Psoas muscle (tissue), 8 donors: ENCODE data around the gene RETSAT. TPM values are rescaled to one million over a fixed set of nuclear protein-coding genes. Genes with fewer than 3 reads are reported as not detected.

Experiments used
- ATAC-seq, 4 donors: fragments of 200-7000 bp; cut with Tn5 transposase; one replicate each; pipeline ENCODE4 v1.9.1; 2020; ENCODE audit warnings: moderate library complexity in 3 of 4, mild to moderate bottlenecking in 2 of 4
- DNase-seq, 2 donors: peaks; one replicate each; pipeline ENCODE4 v3.0.0-alpha.2; 2020
- H3K27ac ChIP-seq: fragments of 200-600 bp; one replicate; pipeline ENCODE4 v1.8.0; 2022
- H3K27me3 ChIP-seq, 3 donors: fragments of 200-600 bp in 1 of 3; one replicate each; pipeline versions ENCODE4 v1.6.1 to v1.8.0; 2013 to 2022; ENCODE audit warnings: low read length in 2 of 3, mild to moderate bottlenecking in 2 of 3, moderate library complexity in 1 of 3; ENCODE audit not compliant: insufficient read depth in 3 of 3
- H3K36me3 ChIP-seq, 2 donors: fragments of 200-600 bp in 1 of 2; one replicate each; pipeline versions ENCODE4 v1.6.1 to v1.8.0; 2013 to 2022; ENCODE audit warnings: low read depth in 1 of 2, mild to moderate bottlenecking in 1 of 2, moderate library complexity in 1 of 2; ENCODE audit not compliant: insufficient read depth in 1 of 2
- H3K4me1 ChIP-seq: fragments of 200-600 bp; one replicate; pipeline ENCODE4 v1.8.0; 2022
- H3K4me3 ChIP-seq: fragments of 200-600 bp; one replicate; pipeline ENCODE4 v1.8.0; 2022; ENCODE audit warnings: mild to moderate bottlenecking
- H3K9me3 ChIP-seq: fragments of 200-600 bp; one replicate; pipeline ENCODE4 v1.8.0; 2022
- CTCF ChIP-seq: fragments of 200-600 bp; IDR thresholded peaks from one replicate; pipeline ENCODE4 v1.8.0; 2022; ENCODE audit warnings: antibody characterized with exemption
- WGBS, 3 donors: extraction: QIAGEN DNeasy Blood & Tissue Kit; methylation state at CpG; one replicate each; pipeline versions ENCODE4 v1.1.6 to v1.1.7; 2013; 5-methylcytosine and 5-hydroxymethylcytosine counted together
- intact Hi-C, 2 donors: fragments of 100-400 bp; cut with DNase I; formaldehyde crosslinking; loops; one replicate each; pipeline versions ENCODE4 v1.11.0 to v1.14.2; 2022
- polyA plus RNA-seq, 3 donors: library from polyadenylated mRNA; stranded (reverse); fragments of 200-250 nt; gene quantifications; one replicate each; pipeline ENCODE4 v1.2.3, GENCODE V29; 2013
- total RNA-seq, 4 donors: library from RNA; stranded (reverse); fragmentation: NEBNext Ultra II Directional in 2 of 4; extraction: Animal tissue kit (Norgen Biotek cat#: 25700) in 2 of 4; gene quantifications; one replicate each; pipeline versions ENCODE4 v1.2.1 to v1.2.4, GENCODE V29; 2021 to 2023
- donor health status: healthy with polysubstance abuse.
- donor health status: DM: no; HTN: no; CAD: no; lungs with moderate emphysema.
- donor health status: Bipolar disorder and iron deficiency.
- donor health status: healthy.
- donor health status: DM: yes; HTN: yes; CAD: no.
- donor health status: DM: no; HTN: no; CAD: no.
- donor health status: DM: no; HTN: no; CAD: no.
- donor health status: DM: yes; HTN: yes; CAD: no.

Gene RETSAT
- total and polyA plus RNA-seq, 7 donors = 28.3 to 115 (median 45.6) TPM

- no peak for TF ChIP-seq CTCF
- H3K4me3 ChIP-seq = no peak overlapping the region
- no peaks in the 10 kb centered on the region for H3K9me3 ChIP-seq
- DNase-seq (peak in 1 of 2 donors; percentile 11), ATAC-seq (no peak)
- H3K27me3 ChIP-seq = no peaks in the 10 kb centered on the region
- no peak overlapping the region for H3K27ac ChIP-seq
- intact Hi-C loops = no loop called here
- H3K4me1 ChIP-seq = no peaks in the 10 kb centered on the region
- WGBS, 3 donors = 88 to 94% (median 91%) methylated on average over 11 of the region's 11 CpGs
- H3K36me3 ChIP-seq = peaks cover 4 to 86% of the 10 kb centered on the region in 2 donors
Measured at GRCh38 chr2:85377083-85377482, 22.8 kb upstream of the RETSAT start.

GRCh38 chr2:85376291-85377065, 22.1 kb upstream of the RETSAT start:
- no peaks in the 10 kb centered on the region for H3K27me3 ChIP-seq
- intact Hi-C loops = no loop called here
- no peak for ATAC-seq

GRCh38 chr2:85371045-85371444, 16.7 kb upstream of the RETSAT start:
- H3K27ac ChIP-seq = no peak overlapping the region
- ATAC-seq = peak; percentile 30 to 57 (median 35)

More at GRCh38 chr2:85376291-85377065, 22.1 kb upstream of the RETSAT start:
- H3K36me3 ChIP-seq = peaks cover 4 to 92% of the 10 kb centered on the region in 2 donors
- H3K4me3 ChIP-seq = no peak overlapping the region
- TF ChIP-seq CTCF = no peak
- 94% methylated on average over 5 of the region's 5 CpGs for WGBS, 3 donors
- no peaks in the 10 kb centered on the region for H3K4me1 ChIP-seq
- H3K27ac ChIP-seq = no peak overlapping the region
- H3K9me3 ChIP-seq = no peaks in the 10 kb centered on the region
- DNase-seq = no peak

GRCh38 chr2:85369500-85369899, 15.2 kb upstream of the RETSAT start:
- Histone ChIP-seq H3K27ac (no peak overlapping the region), H3K27me3 (no peaks in the 10 kb centered on the region), H3K4me3 (no peak overlapping the region), H3K9me3 (no peaks in the 10 kb centered on the region), H3K4me1 (no peaks in the 10 kb centered on the region), H3K36me3 (peaks cover 0 to 79% of the 10 kb centered on the region in 2 donors)
- intact Hi-C loops = no loop called here
- ATAC-seq (no peak), DNase-seq (no peak)
- 67 to 71% (median 68%) methylated on average over 5 of the region's 5 CpGs for WGBS, 3 donors
- TF ChIP-seq CTCF = no peak

More at GRCh38 chr2:85371045-85371444, 16.7 kb upstream of the RETSAT start:
- Histone ChIP-seq H3K9me3 (no peaks in the 10 kb centered on the region), H3K4me3 (no peak overlapping the region), H3K36me3 (peaks cover 4 to 88% of the 10 kb centered on the region in 2 donors), H3K27me3 (no peaks in the 10 kb centered on the region), H3K4me1 (no peaks in the 10 kb centered on the region)
- intact Hi-C loops = no loop called here
- no peak for DNase-seq
- 95 to 96% (median 96%) methylated on average over 11 of the region's 11 CpGs for WGBS, 3 donors
- no peak for TF ChIP-seq CTCF
